ENCODE measurements around the gene SCN7A. TPM values are rescaled to one million over a fixed set of nuclear protein-coding genes. Genes with fewer than 3 reads are reported as not detected.

Gene SCN7A
- 15.0 TPM for total RNA-seq

DNA sequence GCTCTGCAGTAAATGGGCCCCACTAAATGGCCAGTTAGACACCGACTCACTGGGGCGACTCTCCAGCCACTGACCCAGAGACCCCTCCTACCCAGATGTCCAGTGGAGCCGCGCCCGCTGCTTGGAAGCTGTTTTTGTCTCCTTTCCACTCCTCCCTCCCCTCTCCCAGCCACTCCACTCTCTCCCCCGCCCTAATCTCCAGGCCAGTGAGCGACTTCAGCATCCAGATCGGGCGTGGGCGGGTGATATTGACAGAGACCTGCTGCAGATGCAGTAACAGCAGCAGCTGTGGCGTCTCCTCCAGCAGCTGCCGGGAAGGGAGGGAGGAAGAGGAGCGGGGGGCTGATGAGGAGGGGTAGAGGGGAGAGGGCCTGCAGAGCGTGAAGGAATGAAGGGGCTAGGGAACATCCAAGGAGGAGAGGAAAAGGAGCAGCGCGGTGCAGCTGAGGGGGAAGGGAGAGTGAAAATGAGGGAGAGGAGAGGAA is at the start of gene SCN7A:
Gene SCN7A, minus strand, starts transcription at position 110 of the 485 bp plus-strand sequence. CDS start 16,553 bp downstream, outside the sequence.
- TF ChIP-seq, protein P1, sequence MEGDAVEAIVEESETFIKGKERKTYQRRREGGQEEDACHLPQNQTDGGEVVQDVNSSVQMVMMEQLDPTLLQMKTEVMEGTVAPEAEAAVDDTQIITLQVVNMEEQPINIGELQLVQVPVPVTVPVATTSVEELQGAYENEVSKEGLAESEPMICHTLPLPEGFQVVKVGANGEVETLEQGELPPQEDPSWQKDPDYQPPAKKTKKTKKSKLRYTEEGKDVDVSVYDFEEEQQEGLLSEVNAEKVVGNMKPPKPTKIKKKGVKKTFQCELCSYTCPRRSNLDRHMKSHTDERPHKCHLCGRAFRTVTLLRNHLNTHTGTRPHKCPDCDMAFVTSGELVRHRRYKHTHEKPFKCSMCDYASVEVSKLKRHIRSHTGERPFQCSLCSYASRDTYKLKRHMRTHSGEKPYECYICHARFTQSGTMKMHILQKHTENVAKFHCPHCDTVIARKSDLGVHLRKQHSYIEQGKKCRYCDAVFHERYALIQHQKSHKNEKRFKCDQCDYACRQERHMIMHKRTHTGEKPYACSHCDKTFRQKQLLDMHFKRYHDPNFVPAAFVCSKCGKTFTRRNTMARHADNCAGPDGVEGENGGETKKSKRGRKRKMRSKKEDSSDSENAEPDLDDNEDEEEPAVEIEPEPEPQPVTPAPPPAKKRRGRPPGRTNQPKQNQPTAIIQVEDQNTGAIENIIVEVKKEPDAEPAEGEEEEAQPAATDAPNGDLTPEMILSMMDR (IDR thresholded peaks at IDR 0.05): no peak
- peak in 1 of 2 donors; percentile 44 for TF ChIP-seq POLR2AphosphoS5 (IDR thresholded peaks at IDR 0.05; ENCODE audit: insufficient read depth in 1 of 2, low read depth in 1 of 2)
- no peaks in the 10 kb centered on the region for H3K27me3 ChIP-seq
- intact Hi-C loops (cut with DNase I): no loop called here
- H3K36me3 ChIP-seq: no peaks in the 10 kb centered on the region
- no peak within 1 kb of the TSS for H3K27ac ChIP-seq
- H3K4me1 ChIP-seq: no peaks in the 10 kb centered on the region
- H3K9me3 ChIP-seq: no peaks in the 10 kb centered on the region
- H3K4me3 ChIP-seq: peak within 1 kb of the TSS; percentile 7 to 39
- no peak for DNase-seq (ENCODE audit: extremely low spot score in 2 of 2)

DNA sequence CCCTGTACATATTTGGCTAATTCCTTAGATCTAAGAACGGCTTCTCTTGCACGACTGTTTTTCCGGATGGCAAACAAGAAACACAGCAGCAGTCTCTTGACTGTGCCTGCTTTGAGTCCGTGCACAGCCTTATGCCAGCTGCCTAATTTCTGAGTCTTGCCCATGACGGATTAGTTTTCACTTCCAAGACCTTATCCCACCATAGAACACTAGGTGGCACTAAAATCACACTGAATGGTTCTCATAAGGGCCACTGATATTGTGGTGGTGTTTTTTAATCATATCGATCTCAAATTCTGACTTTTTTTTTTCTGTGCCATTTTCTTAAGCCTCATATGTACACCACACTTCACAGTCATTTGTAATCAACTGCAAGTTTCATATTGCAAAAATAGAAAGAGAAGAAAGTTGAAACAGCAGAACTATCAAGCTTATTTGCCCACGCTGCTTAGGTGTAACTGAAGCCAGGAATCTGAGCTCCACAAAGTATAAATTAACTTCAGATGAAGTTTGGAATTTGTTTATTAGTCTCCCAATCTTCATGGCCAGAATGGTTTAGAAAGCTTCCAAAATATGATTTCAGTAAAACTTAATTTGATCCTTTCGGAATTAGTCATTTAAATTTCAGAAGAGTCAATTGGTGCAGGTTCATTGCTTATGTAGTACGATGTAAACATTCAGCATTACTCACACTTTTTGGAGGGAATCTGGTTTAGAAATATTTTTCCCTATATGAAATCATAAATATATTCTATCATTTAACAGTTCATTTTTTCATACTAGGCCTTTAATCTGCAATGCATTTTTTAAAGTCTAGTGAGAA is 45.5 kb upstream of the SCN7A start:
- TF ChIP-seq, protein P1 (IDR thresholded peaks at IDR 0.05): peak; percentile 8 to 52 (median 46)
- TF ChIP-seq POLR2AphosphoS5 (IDR thresholded peaks at IDR 0.05; ENCODE audit: insufficient read depth in 1 of 2, low read depth in 1 of 2): no peak
- H3K4me3 ChIP-seq: no peak overlapping the region
- H3K9me3 ChIP-seq: no peaks in the 10 kb centered on the region
- no peak overlapping the region for H3K27ac ChIP-seq
- intact Hi-C loops (cut with DNase I): no loop called here
- no peaks in the 10 kb centered on the region for H3K36me3 ChIP-seq
- H3K27me3 ChIP-seq: no peaks in the 10 kb centered on the region
- DNase-seq (ENCODE audit: extremely low spot score in 2 of 2): no peak
- H3K4me1 ChIP-seq: no peaks in the 10 kb centered on the region

DNA sequence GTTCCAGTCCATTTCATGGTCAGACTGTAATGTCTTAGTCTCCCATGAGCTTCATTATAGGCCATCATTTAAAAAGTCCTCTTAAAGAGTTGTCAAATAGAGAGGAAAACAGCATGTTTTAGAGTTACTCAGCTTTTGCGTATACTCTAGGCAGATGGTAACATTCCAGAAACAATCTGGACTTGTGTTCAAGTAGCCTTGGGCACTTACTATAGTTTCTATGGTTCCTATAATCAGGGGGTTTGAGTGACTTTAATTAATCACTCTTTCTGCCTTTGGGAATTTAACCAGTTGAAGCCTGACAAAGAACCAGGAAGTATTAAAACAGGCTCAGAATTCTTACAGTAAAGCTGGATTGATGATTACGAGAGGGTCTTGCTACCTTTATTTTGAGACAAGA is 42.1 kb upstream of the SCN7A start:
- no peaks in the 10 kb centered on the region for H3K36me3 ChIP-seq
- no peak overlapping the region for H3K4me3 ChIP-seq
- DNase-seq (ENCODE audit: extremely low spot score in 2 of 2): no peak
- intact Hi-C loops (cut with DNase I): no loop called here
- H3K27me3 ChIP-seq: no peaks in the 10 kb centered on the region
- TF ChIP-seq POLR2A (IDR thresholded peaks at IDR 0.05) (no peak), POLR2AphosphoS5 (IDR thresholded peaks at IDR 0.05; ENCODE audit: insufficient read depth in 1 of 2, low read depth in 1 of 2) (no peak)
- TF ChIP-seq, protein P1 (IDR thresholded peaks at IDR 0.05): no peak
- H3K4me1 ChIP-seq: no peaks in the 10 kb centered on the region
- H3K27ac ChIP-seq: no peak overlapping the region
- H3K9me3 ChIP-seq: no peaks in the 10 kb centered on the region

DNA sequence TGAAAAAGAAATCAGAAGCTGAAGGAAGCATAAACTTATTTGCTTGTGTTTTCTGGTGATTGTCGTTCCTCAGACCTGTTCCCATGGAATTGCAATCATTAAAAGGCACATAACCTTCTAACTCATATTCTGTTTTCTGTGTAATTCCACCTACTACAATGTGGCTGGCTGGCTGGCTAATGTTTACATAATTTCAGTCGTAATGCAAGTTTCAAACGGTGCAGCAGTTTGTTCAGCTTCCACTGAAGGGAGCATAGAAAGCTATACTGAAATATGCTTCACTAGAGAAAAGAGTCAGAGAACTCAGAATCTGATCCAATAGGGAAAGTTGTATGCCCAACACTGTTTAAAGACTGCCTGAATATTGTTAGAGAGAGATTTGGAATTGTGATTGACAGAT is 27.1 kb upstream of the SCN7A start:
- no peak for TF ChIP-seq POLR2A (IDR thresholded peaks at IDR 0.05)
- TF ChIP-seq, protein P1 (IDR thresholded peaks at IDR 0.05): no peak
- TF ChIP-seq POLR2AphosphoS5 (IDR thresholded peaks at IDR 0.05; ENCODE audit: insufficient read depth in 1 of 2, low read depth in 1 of 2): no peak
- intact Hi-C loops (cut with DNase I): no loop called here
- Histone ChIP-seq H3K9me3 (no peaks in the 10 kb centered on the region), H3K4me1 (no peaks in the 10 kb centered on the region), H3K36me3 (no peaks in the 10 kb centered on the region), H3K4me3 (no peak overlapping the region), H3K27ac (no peak overlapping the region), H3K27me3 (no peaks in the 10 kb centered on the region)
- DNase-seq (ENCODE audit: extremely low spot score in 2 of 2): no peak

DNA sequence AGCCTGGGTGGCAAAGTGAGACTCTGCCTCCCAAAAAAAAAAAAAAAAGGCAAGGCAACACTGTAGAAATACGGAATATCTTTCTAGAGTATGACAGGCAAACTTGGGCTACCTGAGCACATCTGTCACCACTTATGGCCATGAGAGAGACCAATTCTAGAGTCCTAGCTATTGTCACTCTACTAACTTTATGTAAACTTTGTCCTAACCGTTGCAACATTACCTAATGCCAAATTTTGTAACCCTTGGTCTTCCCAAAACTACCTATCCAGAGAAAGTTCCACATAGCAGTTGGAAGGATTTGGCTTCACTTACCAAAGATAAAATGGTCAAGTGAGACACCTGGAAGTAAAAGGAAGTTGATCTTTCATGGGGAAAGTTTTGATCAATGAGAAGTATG is 26.6 kb upstream of the SCN7A start:
- Histone ChIP-seq H3K4me3 (no peak overlapping the region), H3K9me3 (no peaks in the 10 kb centered on the region), H3K36me3 (no peaks in the 10 kb centered on the region), H3K27ac (no peak overlapping the region), H3K4me1 (no peaks in the 10 kb centered on the region), H3K27me3 (no peaks in the 10 kb centered on the region)
- intact Hi-C loops (cut with DNase I): no loop called here
- DNase-seq (ENCODE audit: extremely low spot score in 2 of 2): no peak
- TF ChIP-seq POLR2A (IDR thresholded peaks at IDR 0.05): no peak
